ENCODE results near the gene HCFC1R1.

- no peak for TF ChIP-seq EZH2 (IDR thresholded peaks at IDR 0.05; ENCODE audit: borderline replicate concordance, insufficient read depth, low read length, poor library complexity, severe bottlenecking)
- TF ChIP-seq, protein P1, sequence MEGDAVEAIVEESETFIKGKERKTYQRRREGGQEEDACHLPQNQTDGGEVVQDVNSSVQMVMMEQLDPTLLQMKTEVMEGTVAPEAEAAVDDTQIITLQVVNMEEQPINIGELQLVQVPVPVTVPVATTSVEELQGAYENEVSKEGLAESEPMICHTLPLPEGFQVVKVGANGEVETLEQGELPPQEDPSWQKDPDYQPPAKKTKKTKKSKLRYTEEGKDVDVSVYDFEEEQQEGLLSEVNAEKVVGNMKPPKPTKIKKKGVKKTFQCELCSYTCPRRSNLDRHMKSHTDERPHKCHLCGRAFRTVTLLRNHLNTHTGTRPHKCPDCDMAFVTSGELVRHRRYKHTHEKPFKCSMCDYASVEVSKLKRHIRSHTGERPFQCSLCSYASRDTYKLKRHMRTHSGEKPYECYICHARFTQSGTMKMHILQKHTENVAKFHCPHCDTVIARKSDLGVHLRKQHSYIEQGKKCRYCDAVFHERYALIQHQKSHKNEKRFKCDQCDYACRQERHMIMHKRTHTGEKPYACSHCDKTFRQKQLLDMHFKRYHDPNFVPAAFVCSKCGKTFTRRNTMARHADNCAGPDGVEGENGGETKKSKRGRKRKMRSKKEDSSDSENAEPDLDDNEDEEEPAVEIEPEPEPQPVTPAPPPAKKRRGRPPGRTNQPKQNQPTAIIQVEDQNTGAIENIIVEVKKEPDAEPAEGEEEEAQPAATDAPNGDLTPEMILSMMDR (IDR thresholded peaks at IDR 0.05; ENCODE audit: poor library complexity, severe bottlenecking), result no peak
Observed at GRCh38 chr16:3068487-3068886, 44.7 kb upstream of the HCFC1R1 start.
